ENCODE results near the gene ATP8B2.

DNA sequence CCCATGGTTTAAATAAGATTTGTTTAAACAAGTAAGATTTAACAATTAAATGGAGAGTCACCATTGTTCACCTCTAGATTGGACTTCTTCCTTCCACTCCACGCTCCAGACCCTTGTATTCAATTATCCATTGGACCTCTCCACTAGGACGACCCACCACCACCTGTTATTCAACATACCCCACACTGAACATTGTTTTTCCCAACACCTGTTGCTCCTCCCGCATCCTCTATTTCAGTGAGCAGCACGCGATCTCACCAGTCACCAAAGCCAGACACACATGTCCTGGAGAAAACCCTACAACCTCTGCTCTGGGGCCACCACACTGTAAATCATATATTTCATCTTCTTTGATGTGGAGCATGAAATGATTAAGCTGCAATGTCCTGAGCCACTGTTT lies 28.6 kb downstream of the ATP8B2 start:
- TF ChIP-seq ZNF217 (IDR thresholded peaks at IDR 0.05) (no peak), STAT3 (IDR thresholded peaks at IDR 0.05; ENCODE audit: low read depth, low read length) (no peak), POLR2A (IDR thresholded peaks at IDR 0.05; ENCODE audit: low read depth, low read length) (no peak), POLR2AphosphoS2 (IDR thresholded peaks at IDR 0.05; ENCODE audit: low read depth, low read length) (no peak), TARDBP (IDR thresholded peaks at IDR 0.05; ENCODE audit: borderline replicate concordance) (no peak), SIN3A (IDR thresholded peaks at IDR 0.05; ENCODE audit: low read depth, low read length) (no peak), GATAD2B (conservative IDR thresholded peaks at IDR 0.05; ENCODE audit: low read depth) (no peak), POU2F2 (IDR thresholded peaks at IDR 0.05; ENCODE audit: borderline replicate concordance, low read depth, low read length) (no peak), CREB1 (IDR thresholded peaks at IDR 0.05; ENCODE audit: low read depth) (no peak)
- TF ChIP-seq, protein P1, sequence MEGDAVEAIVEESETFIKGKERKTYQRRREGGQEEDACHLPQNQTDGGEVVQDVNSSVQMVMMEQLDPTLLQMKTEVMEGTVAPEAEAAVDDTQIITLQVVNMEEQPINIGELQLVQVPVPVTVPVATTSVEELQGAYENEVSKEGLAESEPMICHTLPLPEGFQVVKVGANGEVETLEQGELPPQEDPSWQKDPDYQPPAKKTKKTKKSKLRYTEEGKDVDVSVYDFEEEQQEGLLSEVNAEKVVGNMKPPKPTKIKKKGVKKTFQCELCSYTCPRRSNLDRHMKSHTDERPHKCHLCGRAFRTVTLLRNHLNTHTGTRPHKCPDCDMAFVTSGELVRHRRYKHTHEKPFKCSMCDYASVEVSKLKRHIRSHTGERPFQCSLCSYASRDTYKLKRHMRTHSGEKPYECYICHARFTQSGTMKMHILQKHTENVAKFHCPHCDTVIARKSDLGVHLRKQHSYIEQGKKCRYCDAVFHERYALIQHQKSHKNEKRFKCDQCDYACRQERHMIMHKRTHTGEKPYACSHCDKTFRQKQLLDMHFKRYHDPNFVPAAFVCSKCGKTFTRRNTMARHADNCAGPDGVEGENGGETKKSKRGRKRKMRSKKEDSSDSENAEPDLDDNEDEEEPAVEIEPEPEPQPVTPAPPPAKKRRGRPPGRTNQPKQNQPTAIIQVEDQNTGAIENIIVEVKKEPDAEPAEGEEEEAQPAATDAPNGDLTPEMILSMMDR (IDR thresholded peaks at IDR 0.05 in 2 of 3, conservative IDR thresholded peaks at IDR 0.05 in 1 of 3; ENCODE audit: control insufficient read depth in 2 of 3, extremely low read depth in 1 of 3, insufficient read depth in 1 of 3, low read depth in 3 of 3, low read length in 3 of 3) = no peak
- TF ChIP-seq, protein P2, sequence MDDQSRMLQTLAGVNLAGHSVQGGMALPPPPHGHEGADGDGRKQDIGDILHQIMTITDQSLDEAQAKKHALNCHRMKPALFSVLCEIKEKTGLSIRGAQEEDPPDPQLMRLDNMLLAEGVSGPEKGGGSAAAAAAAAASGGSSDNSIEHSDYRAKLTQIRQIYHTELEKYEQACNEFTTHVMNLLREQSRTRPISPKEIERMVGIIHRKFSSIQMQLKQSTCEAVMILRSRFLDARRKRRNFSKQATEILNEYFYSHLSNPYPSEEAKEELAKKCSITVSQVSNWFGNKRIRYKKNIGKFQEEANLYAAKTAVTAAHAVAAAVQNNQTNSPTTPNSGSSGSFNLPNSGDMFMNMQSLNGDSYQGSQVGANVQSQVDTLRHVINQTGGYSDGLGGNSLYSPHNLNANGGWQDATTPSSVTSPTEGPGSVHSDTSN (IDR thresholded peaks at IDR 0.05; ENCODE audit: insufficient replicate concordance, low read depth, low read length) = no peak
